ENCODE measurements around the gene RTL5.

GRCh38 chrX:72110876-72111708 lies 20.6 kb downstream of the RTL5 start:
- no peak for TF ChIP-seq CTCF (IDR thresholded peaks at IDR 0.05; ENCODE audit: insufficient read depth, low read length)
- TF ChIP-seq REST (IDR thresholded peaks at IDR 0.05; ENCODE audit: insufficient replicate concordance, low read depth), result no peak
- TF ChIP-seq POLR2AphosphoS5 (IDR thresholded peaks at IDR 0.05; ENCODE audit: low read depth), result no peak
- no peak for TF ChIP-seq GABPA (IDR thresholded peaks at IDR 0.05; ENCODE audit: low read depth)

Data from HL-60 (cell line).